Stimulated activated CD4-positive, alpha-beta T cell treated with anti-CD3 and anti-CD28 coated beads, Interleukin-12 subunit alpha, Interleukin-12 subunit beta, amount 100 ng/mL, for 48 hours (primary cell): ENCODE data around the gene ELAVL2.

ENCODE experiments used
- DNase-seq, 3 donors: peaks; one replicate each; pipeline ENCODE4 v3.0.0-alpha.2; 2020; ENCODE audit warnings: low read depth in 2 of 3, low spot score in 1 of 3

ELAVL2 gene

DNA sequence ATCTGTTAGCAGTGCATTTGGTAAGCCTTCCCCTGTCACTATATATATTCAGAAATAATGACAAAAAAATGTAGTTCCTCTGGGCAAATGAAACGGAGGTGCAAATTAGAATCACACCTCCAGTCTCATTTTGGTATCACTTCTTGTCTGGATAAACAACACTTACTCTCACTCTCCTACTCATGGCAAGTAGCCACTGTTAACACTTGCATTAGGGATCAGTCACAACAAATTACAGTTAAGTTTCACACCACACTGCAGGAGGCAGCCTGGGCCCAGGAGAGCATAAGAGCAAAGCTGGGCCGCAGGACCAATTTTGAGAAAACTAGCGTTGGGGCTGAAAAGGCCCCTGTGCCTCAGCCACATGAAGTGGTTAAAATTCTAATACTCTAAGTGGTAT is 161.0 kb downstream of the ELAVL2 start:
- DNase-seq = no peak

GRCh38 chr9:23663946-23664345 is 162.1 kb downstream of the ELAVL2 start:
- no peak for DNase-seq

DNA sequence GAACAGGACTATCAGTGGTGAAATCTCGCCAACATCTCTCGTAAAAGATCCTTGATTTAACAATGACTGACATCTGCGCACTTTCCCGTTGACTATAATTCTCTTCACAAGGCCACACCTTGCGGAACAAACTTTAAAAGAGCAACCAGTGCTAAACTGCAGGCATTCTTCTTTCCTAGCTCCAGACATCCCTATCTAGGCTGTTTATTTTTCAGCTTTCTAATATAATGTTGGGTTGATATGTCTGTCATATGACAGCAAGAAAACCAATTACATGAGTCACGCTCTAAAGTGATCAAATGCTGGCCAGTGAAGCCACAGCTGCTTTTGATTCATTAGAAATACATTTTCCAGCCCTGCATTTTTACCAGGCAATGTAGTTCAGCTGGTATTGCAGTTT is 162.5 kb downstream of the ELAVL2 start:
- no peak for DNase-seq

- DNase-seq = no peak
These were observed 162.9 kb downstream of the ELAVL2 start for GRCh38 chr9:23663125-23663524.

DNA sequence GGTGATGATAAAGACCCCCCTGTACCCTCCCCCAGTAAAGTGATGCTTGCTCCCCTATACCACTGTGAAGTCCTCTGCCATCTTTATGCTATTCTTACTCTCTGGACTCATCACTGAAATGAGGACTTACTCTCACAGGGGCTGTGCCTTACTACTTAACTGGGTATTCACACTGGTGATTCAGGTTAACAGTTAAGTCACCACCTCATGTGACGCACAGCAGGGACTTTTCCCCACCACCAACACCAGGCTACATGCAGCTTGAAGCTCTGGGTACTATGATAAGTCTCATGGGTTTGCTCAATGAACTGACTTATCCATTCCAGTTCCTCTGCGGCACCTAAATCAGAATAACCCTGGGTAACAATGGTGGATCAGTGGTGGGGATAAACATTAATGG is 163.7 kb downstream of the ELAVL2 start:
- no peak for DNase-seq

- no peak for DNase-seq
These were observed 166.6 kb downstream of the ELAVL2 start for GRCh38 chr9:23659346-23660006.

GRCh38 chr9:23658376-23659258 is 167.4 kb downstream of the ELAVL2 start:
- DNase-seq = no peak

DNA sequence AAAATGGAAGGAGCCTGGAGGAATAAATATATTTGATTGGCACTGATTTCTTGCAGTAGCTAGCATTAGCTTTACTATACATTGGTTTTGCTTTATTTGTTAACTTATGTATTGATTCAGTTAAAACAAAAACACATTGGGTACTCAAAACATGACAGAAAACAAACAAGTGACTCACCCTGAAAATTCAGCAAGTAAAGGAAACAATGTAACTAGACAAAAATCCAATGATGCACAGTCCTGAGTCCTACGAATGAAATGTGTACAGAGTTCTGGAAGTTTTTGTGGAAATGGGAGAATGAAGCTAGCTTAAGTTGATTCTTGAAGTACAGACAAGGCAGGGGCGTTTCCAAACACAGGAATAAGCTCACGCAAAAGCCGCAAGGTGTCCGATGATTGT is 175.0 kb downstream of the ELAVL2 start:
- no peak for DNase-seq

- no peak for DNase-seq
These were observed 177.4 kb downstream of the ELAVL2 start for GRCh38 chr9:23648651-23649050.

- no peak for DNase-seq
These were observed 181.1 kb downstream of the ELAVL2 start for GRCh38 chr9:23644896-23645295.

GRCh38 chr9:23644326-23644725 is 181.7 kb downstream of the ELAVL2 start:
- no peak for DNase-seq

DNA sequence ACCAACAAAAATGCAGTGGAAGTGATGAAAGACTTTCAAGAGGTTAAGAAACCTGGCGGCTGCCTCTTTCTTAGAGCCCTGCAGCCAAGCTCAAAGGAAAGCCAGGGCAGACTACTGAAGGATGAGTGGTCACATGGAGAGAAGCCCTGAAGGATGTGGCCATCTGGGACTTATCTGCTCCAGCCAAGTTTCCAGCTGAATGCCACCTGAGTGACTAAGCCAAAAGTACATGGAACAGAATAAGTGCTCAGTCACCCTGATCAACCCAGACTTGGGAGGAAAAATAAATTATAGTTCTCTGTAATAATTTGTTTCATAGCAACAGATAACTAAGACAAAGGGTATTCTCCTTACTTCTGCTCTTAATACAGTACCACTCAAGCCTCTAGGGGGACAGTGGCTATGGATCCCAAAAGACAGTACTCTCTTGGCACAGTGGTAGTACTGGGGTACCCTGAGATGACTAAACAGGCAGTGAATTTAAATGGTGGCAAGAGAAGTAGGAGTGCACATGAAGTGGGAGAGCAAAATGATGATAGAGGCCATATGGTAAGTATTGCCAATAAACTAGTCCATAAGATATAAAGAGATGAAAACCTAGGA is 182.3 kb downstream of the ELAVL2 start:
- no peak for DNase-seq
